GM18861 (cell line): ENCODE data around the gene TOX2.

Experiments used
- ATAC-seq: cut with Tn5 transposase; IDR thresholded peaks from one replicate; pipeline ENCODE4 v1.9.1; 2021; ENCODE audit not compliant: unreplicated experiment

Gene TOX2

DNA sequence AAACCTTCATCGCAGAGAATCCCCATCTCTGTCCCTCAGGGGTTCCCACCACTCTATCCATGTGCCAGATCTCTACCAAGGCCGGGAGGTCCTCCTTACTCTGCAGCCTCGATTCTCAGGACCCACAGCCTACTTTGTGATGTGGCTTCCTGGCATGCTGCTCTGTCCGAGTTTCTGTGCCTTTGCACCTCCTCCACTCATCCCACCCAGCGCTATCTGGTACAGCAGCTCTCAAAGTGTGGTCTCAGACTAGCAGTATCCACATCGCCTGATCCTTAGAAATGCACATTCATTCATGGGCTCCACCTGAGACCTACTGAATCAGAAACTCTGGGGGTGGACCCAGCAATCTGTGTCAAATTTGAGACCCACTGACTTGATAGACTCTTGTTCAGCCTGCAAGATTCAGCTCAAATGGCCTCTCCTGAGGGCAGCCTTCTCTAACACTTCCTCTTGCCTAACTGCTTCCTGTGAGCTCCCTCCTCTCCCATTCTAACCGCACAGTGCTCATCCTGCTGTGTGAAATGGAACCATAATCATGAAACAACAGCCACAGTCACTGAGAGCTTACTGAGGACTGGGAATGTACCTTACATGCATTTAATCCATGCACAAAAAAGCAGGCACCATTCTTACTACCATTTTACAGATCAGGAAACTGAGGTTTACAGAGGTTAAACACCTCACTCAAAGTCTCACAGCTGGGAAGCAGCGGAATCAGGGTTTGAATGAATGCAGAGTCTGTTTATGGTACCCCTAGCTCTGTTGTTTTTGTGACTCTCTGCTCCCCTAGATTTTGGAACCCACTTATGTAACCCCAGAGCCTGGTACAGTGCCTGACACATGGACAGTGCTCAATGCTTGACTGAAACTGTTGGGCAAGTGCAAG is 202.9 kb downstream of the TOX2 start:
- ATAC-seq = no peak

DNA sequence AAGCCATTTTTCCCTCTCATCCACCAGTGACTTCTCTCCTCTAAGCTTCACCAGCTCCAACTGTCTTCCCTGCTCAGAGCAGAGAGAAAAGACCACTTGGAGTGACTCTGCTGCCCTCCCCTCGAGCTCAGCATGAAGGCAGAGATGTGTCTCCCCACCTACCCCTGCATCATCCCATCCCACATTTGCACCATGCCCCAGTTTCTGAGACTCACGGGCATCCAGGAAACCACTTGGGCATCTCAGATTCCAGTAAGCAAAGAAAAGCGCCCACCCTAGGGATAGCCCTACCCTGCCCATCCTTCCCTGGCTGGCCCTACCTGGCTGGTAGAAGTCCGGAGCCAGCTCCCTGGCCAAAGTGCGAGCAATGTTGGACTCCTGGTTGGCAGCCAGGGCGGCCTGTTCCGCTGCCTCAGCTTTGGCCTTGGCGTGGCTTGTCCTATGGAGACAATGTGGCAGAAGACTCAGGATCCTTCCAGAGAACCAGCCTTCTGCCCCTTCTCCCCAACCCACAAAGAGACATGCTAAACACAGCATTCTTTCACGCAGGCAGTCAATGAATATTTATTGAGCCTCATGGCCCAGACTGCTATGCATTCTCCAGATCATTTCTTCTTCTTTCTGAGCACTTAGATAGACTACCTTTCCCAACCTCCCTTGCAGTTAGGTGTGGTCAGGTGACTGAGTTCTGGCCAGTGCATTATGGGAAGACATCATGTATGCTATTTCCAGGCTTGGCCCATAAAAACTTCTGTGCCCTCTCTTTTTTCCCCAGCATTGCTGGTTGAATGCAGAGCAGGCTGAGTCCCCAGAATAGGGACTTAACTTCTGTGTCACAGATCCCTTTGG is 203.8 kb downstream of the TOX2 start:
- ATAC-seq = no peak
